Smooth muscle cell (in vitro differentiated cells): ENCODE measurements around the gene CD2. TPM values are rescaled to one million over a fixed set of nuclear protein-coding genes. Genes with fewer than 3 reads are reported as not detected.

Experiments used
- DNase-seq: peaks from one replicate; lab custom pipeline; 2025; ENCODE audit not compliant: unreplicated experiment; lab: John Stamatoyannopoulos, UW
- H2AFZ ChIP-seq: fragments of 200-600 bp; sonication (generic); 2 replicates; pipeline ENCODE4 v1.6.0; 2016; ENCODE audit warnings: antibody characterized with exemption, low read depth, mild to moderate bottlenecking
- H3F3A ChIP-seq: fragments of 200-600 bp; sonication (generic); 2 replicates; pipeline ENCODE4 v1.6.0; 2017; ENCODE audit warnings: antibody characterized with exemption, low read depth
- H3K27ac ChIP-seq: fragments of 200-600 bp; sonication (generic); 2 replicates; pipeline ENCODE4 v1.5.1; 2016; ENCODE audit warnings: low read depth, mild to moderate bottlenecking
- H3K27me3 ChIP-seq: fragments of 200-600 bp; sonication (generic); 2 replicates; pipeline ENCODE4 v1.6.1; 2016; ENCODE audit warnings: low read depth, mild to moderate bottlenecking
- H3K36me3 ChIP-seq: fragments of 200-600 bp; sonication (generic); 2 replicates; pipeline ENCODE4 v1.5.1; 2016; ENCODE audit warnings: low read depth
- H3K4me1 ChIP-seq: fragments of 200-600 bp; sonication (generic); 2 replicates; pipeline ENCODE4 v1.5.1; 2016; ENCODE audit warnings: low read depth
- H3K4me2 ChIP-seq: fragments of 200-600 bp; sonication (generic); 2 replicates; pipeline ENCODE4 v1.6.0; 2016; ENCODE audit warnings: mild to moderate bottlenecking
- H3K4me3 ChIP-seq: fragments of 200-600 bp; sonication (generic); 2 replicates; pipeline ENCODE4 v1.5.1; 2016; ENCODE audit warnings: mild to moderate bottlenecking
- H3K79me2 ChIP-seq: fragments of 200-600 bp; sonication (generic); 2 replicates; pipeline ENCODE4 v1.6.0; 2016; ENCODE audit warnings: low read depth, mild to moderate bottlenecking
- H3K9ac ChIP-seq: fragments of 200-600 bp; sonication (generic); 2 replicates; pipeline ENCODE4 v1.6.0; 2016; ENCODE audit warnings: low read depth
- H3K9me3 ChIP-seq: fragments of 200-600 bp; sonication (generic); replicated peaks from 2 replicates; pipeline ENCODE4 v1.5.1; 2016; ENCODE audit warnings: low read depth
- H4K20me1 ChIP-seq: fragments of 200-600 bp; sonication (generic); 2 replicates; pipeline ENCODE4 v1.6.0; 2016; ENCODE audit warnings: low read depth
- CTCF ChIP-seq: fragments of 200-600 bp; sonication (generic); IDR thresholded peaks from 2 replicates; pipeline ENCODE4 v1.5.1; 2017; ENCODE audit warnings: borderline replicate concordance, mild to moderate bottlenecking, antibody characterized with exemption; ENCODE audit not compliant: insufficient read depth, poor library complexity, severe bottlenecking
- WGBS: methylation state at CpG from one replicate; pipeline ENCODE4 v1.1.7; 2016; ENCODE audit warnings: low lambda C conversion rate; 5-methylcytosine and 5-hydroxymethylcytosine counted together
- polyA plus RNA-seq: library from polyadenylated mRNA; unstranded; fragments of >200 nt; fragmentation: Nextera tagmentation; extraction: Ambion mirVana; gene quantifications from 2 replicates; pipeline ENCODE4 v1.2.1, GENCODE V29; 2016
- total RNA-seq: library from RNA; depleted of rRNA; stranded (reverse); fragments of >200 nt; gene quantifications from 2 replicates; pipeline ENCODE4 v1.2.3, GENCODE V29; 2014

The CD2 gene
- total and polyA plus RNA-seq, 2 experiments from 2014 or later: not detected

GRCh38 chr1:116770625-116771024 lies 16.4 kb downstream of the CD2 start:
- no peaks in the 10 kb centered on the region for H3K9me3 ChIP-seq
- H3K9ac ChIP-seq: no peak overlapping the region
- no peaks in the 10 kb centered on the region for H3F3A ChIP-seq
- DNase-seq: no peak
- WGBS: 94% methylated on average over 5 of the region's 5 CpGs
- no peak overlapping the region for H3K4me2 ChIP-seq
- no peaks in the 10 kb centered on the region for H3K36me3 ChIP-seq
- H2AFZ ChIP-seq: no peak overlapping the region
- H3K27ac ChIP-seq: no peak overlapping the region
- no peaks in the 10 kb centered on the region for H3K79me2 ChIP-seq
- no peak overlapping the region for H3K4me3 ChIP-seq
- H4K20me1 ChIP-seq: no peaks in the 10 kb centered on the region
- H3K27me3 ChIP-seq: no peaks in the 10 kb centered on the region
- TF ChIP-seq CTCF: no peak
- H3K4me1 ChIP-seq: no peaks in the 10 kb centered on the region

- no peak for TF ChIP-seq CTCF
- no peaks in the 10 kb centered on the region for H3K27me3 ChIP-seq
- no peaks in the 10 kb centered on the region for H3K4me1 ChIP-seq
- peaks cover 1% of the 10 kb centered on the region for H3F3A ChIP-seq
- H3K4me3 ChIP-seq: no peak overlapping the region
- 85% methylated on average over 2 of the region's 2 CpGs for WGBS
- H3K9me3 ChIP-seq: no peaks in the 10 kb centered on the region
- H3K36me3 ChIP-seq: no peaks in the 10 kb centered on the region
- no peaks in the 10 kb centered on the region for H4K20me1 ChIP-seq
- H3K79me2 ChIP-seq: no peaks in the 10 kb centered on the region
- no peak overlapping the region for H3K4me2 ChIP-seq
- peak overlapping the region; percentile 1 for H3K27ac ChIP-seq
- H3K9ac ChIP-seq: no peak overlapping the region
- no peak for DNase-seq
- H2AFZ ChIP-seq: no peak overlapping the region
These were observed 17.9 kb downstream of the CD2 start for GRCh38 chr1:116771997-116772647.

DNA sequence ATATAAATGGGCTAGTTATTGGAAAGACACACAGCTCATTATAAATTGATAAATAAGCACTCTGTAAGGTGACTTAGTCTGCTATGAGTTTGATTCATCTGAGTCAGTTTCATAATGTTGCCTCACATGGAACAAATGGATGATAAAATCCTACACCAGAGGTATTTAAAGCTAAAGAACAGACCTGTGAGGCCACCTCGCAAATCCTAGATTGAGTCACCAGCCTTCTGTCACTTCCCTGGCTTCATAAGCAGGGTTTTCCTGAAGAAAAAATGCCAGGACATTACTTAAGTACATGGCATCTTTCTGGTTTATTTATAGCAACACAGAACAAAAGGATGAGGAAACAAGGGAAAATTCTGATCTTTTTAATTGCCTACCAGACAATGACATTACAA lies 18.4 kb downstream of the CD2 start:
- H2AFZ ChIP-seq: no peak overlapping the region
- no peak overlapping the region for H3K4me3 ChIP-seq
- H3K9ac ChIP-seq: no peak overlapping the region
- H3K9me3 ChIP-seq: no peaks in the 10 kb centered on the region
- WGBS: 32% methylated on average over 1 of the region's 1 CpG
- no peaks in the 10 kb centered on the region for H3K4me1 ChIP-seq
- DNase-seq: no peak
- H4K20me1 ChIP-seq: no peaks in the 10 kb centered on the region
- no peaks in the 10 kb centered on the region for H3K36me3 ChIP-seq
- no peak overlapping the region for H3K4me2 ChIP-seq
- no peaks in the 10 kb centered on the region for H3K27me3 ChIP-seq
- H3K79me2 ChIP-seq: no peaks in the 10 kb centered on the region
- peaks cover 4% of the 10 kb centered on the region for H3F3A ChIP-seq
- H3K27ac ChIP-seq: peak overlapping the region; percentile 1
- no peak for TF ChIP-seq CTCF

GRCh38 chr1:116775116-116775752 lies 21.0 kb downstream of the CD2 start:
- no peak overlapping the region for H2AFZ ChIP-seq
- 94% methylated on average over 29 of the region's 29 CpGs for WGBS
- no peaks in the 10 kb centered on the region for H4K20me1 ChIP-seq
- no peaks in the 10 kb centered on the region for H3K4me1 ChIP-seq
- no peaks in the 10 kb centered on the region for H3K79me2 ChIP-seq
- no peak overlapping the region for H3K27ac ChIP-seq
- no peaks in the 10 kb centered on the region for H3K36me3 ChIP-seq
- no peak overlapping the region for H3K4me2 ChIP-seq
- no peak overlapping the region for H3K4me3 ChIP-seq
- TF ChIP-seq CTCF: no peak
- H3F3A ChIP-seq: peaks cover 4% of the 10 kb centered on the region
- H3K9ac ChIP-seq: no peak overlapping the region
- no peaks in the 10 kb centered on the region for H3K9me3 ChIP-seq
- DNase-seq: no peak
- H3K27me3 ChIP-seq: no peaks in the 10 kb centered on the region
